Gastroesophageal sphincter (tissue), 4 donors: ENCODE measurements around the gene DPM3. TPM values are rescaled to one million over a fixed set of nuclear protein-coding genes. Genes with fewer than 3 reads are reported as not detected.

ENCODE experiments used
- ATAC-seq: fragments of 150-250 bp; one replicate; pipeline ENCODE4 v1.9.1; 2016; ENCODE audit warnings: mild to moderate bottlenecking, moderate library complexity
- H3K27ac ChIP-seq, 4 donors: fragments of 200-600 bp; sonication (generic) in 3 of 4; 1 replicate in 3 of 4; 2 replicates in 1 of 4; pipeline ENCODE4 v1.5.1; 2016 to 2019
- H3K27me3 ChIP-seq: fragments of 200-600 bp; sonication (generic); one replicate; pipeline ENCODE4 v1.5.1; 2019
- H3K36me3 ChIP-seq, 2 donors: fragments of 200-600 bp; sonication (generic); one replicate each; pipeline ENCODE4 v1.5.1; 2019; ENCODE audit warnings: control low read depth in 1 of 2
- H3K4me1 ChIP-seq, 3 donors: fragments of 200-600 bp; sonication (generic); 1 replicate in 2 of 3; 2 replicates in 1 of 3; pipeline ENCODE4 v1.5.1; 2016 to 2019; ENCODE audit warnings: control low read depth in 2 of 3
- H3K4me3 ChIP-seq, 2 donors: fragments of 200-600 bp; sonication (generic); one replicate each; pipeline ENCODE4 v1.5.1; 2019; ENCODE audit warnings: mild to moderate bottlenecking in 1 of 2, moderate library complexity in 1 of 2
- H3K9me3 ChIP-seq, 3 donors: fragments of 200-600 bp; sonication (generic); one replicate each; pipeline ENCODE4 v1.5.1; 2017 to 2019; ENCODE audit warnings: control low read depth in 2 of 3
- EP300 ChIP-seq: sonication (generic); formaldehyde crosslinking; IDR thresholded peaks from one replicate; pipeline ENCODE4 v1.6.1; 2017; ENCODE audit warnings: antibody characterized with exemption, mild to moderate bottlenecking
- POLR2A ChIP-seq, 2 donors: fragments of 450-650 bp; IDR thresholded peaks; one replicate each; pipeline ENCODE4 v1.6.1; 2017; ENCODE audit warnings: antibody characterized with exemption in 2 of 2, mild to moderate bottlenecking in 2 of 2, moderate library complexity in 1 of 2
- POLR2AphosphoS5 ChIP-seq: sonication (generic); formaldehyde crosslinking; IDR thresholded peaks from one replicate; pipeline ENCODE4 v1.6.1; 2017; ENCODE audit warnings: antibody characterized with exemption
- WGBS, 2 donors: methylation state at CpG; one replicate each; pipeline ENCODE4 v1.1.5; 2018; ENCODE audit warnings: low coverage in 1 of 2; 5-methylcytosine and 5-hydroxymethylcytosine counted together
- total RNA-seq, 4 donors: library from RNA; depleted of rRNA; stranded (reverse); fragments of >200 nt; gene quantifications; one replicate each; pipeline ENCODE4 v1.1.0, GENCODE V29; 2016
- TF ChIP-seq, protein P1 (sequence below), 4 experiments: fragments of 200-600 bp in 2 of 4; fragments of 450-650 bp in 2 of 4; sonication (generic) in 1 of 4; IDR thresholded peaks; one replicate each; pipeline ENCODE4 v1.5.1; 2017 to 2019; ENCODE audit warnings: antibody characterized with exemption in 4 of 4, mild to moderate bottlenecking in 2 of 4, moderate library complexity in 2 of 4

The DPM3 gene
- total RNA-seq, 4 donors from 2014 or later: 57.9 to 128 (median 87.7) TPM

- ATAC-seq: no peak
- H3K36me3 ChIP-seq: peaks cover 0 to 7% of the 10 kb centered on the region in 2 donors
- no peak overlapping the region for H3K27ac ChIP-seq
- no peak overlapping the region for H3K4me3 ChIP-seq
- WGBS, 2 donors: 79% methylated on average over 6 of the region's 30 CpGs; no CpG with 5 or more reads in 1 of the 2 donors
- H3K9me3 ChIP-seq: no peaks in the 10 kb centered on the region
- H3K4me1 ChIP-seq: peaks cover 0 to 26% (median 13%) of the 10 kb centered on the region in 3 donors
- no peak for TF ChIP-seq POLR2AphosphoS5
- TF ChIP-seq, protein P1, sequence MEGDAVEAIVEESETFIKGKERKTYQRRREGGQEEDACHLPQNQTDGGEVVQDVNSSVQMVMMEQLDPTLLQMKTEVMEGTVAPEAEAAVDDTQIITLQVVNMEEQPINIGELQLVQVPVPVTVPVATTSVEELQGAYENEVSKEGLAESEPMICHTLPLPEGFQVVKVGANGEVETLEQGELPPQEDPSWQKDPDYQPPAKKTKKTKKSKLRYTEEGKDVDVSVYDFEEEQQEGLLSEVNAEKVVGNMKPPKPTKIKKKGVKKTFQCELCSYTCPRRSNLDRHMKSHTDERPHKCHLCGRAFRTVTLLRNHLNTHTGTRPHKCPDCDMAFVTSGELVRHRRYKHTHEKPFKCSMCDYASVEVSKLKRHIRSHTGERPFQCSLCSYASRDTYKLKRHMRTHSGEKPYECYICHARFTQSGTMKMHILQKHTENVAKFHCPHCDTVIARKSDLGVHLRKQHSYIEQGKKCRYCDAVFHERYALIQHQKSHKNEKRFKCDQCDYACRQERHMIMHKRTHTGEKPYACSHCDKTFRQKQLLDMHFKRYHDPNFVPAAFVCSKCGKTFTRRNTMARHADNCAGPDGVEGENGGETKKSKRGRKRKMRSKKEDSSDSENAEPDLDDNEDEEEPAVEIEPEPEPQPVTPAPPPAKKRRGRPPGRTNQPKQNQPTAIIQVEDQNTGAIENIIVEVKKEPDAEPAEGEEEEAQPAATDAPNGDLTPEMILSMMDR (IDR thresholded peaks at IDR 0.05): no peak
- no peak for TF ChIP-seq POLR2A (IDR thresholded peaks at IDR 0.05)
- TF ChIP-seq EP300: no peak
- H3K27me3 ChIP-seq: peaks cover 25% of the 10 kb centered on the region
These were observed 38.2 kb upstream of the DPM3 start for GRCh38 chr1:155178441-155179111.

GRCh38 chr1:155177918-155178281, 37.6 kb upstream of the DPM3 start:
- no peak overlapping the region for H3K4me3 ChIP-seq
- no CpG with 5 or more reads among the region's 9 CpGs for WGBS, 2 donors
- no peak for TF ChIP-seq EP300
- TF ChIP-seq POLR2AphosphoS5: no peak
- TF ChIP-seq POLR2A (IDR thresholded peaks at IDR 0.05): no peak
- TF ChIP-seq, protein P1 (IDR thresholded peaks at IDR 0.05): no peak

DNA sequence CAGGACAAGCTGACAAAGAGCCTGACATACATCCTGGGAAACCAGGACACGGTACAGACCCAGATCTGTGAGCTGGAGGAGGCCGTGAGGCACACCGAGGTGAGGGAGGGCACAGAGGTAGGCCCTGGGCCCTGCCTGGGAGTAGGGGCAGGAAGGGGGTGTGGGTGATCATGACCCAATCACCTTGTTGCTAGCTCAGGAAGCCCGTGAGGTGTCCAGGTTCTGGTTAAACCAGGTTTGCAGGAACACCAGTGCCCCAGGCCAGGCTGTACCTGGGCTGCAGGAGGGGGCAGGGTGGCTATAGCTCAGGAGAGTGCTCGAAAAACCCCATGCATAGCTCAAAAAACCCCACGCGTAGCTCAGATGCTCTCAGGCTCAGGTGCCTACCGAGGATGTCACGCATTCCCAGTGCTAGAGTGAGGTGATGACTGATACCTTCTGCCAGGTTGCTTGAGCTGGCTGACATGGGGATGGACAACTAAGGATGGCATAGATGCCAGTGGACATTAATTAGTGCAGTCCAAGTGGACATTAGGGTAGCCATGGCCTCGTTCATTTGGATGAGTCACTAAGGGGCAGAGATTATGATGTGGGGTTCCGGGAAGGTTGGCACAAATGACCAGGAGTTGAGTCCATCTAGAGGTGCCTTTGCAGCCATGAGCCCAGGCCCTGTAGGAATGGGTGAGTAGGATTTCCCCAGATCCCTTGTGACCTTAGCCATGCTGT, 37.0 kb upstream of the DPM3 start:
- WGBS, 2 donors: 63 to 97% methylated on average over 6 of the region's 11 CpGs
- no peaks in the 10 kb centered on the region for H3K9me3 ChIP-seq
- no peak for ATAC-seq
- peaks cover 0 to 33% (median 18%) of the 10 kb centered on the region in 3 donors for H3K4me1 ChIP-seq
- TF ChIP-seq POLR2AphosphoS5: no peak
- no peak for TF ChIP-seq POLR2A (IDR thresholded peaks at IDR 0.05)
- no peak for TF ChIP-seq EP300
- TF ChIP-seq, protein P1 (IDR thresholded peaks at IDR 0.05): no peak
- peaks cover 0 to 7% of the 10 kb centered on the region in 2 donors for H3K36me3 ChIP-seq
- no peak overlapping the region for H3K27ac ChIP-seq
- peaks cover 28% of the 10 kb centered on the region for H3K27me3 ChIP-seq
- H3K4me3 ChIP-seq: no peak overlapping the region

More at GRCh38 chr1:155177918-155178281, 37.6 kb upstream of the DPM3 start:
- peaks cover 28% of the 10 kb centered on the region for H3K27me3 ChIP-seq
- H3K27ac ChIP-seq: no peak overlapping the region
- ATAC-seq: no peak
- peaks cover 0 to 7% of the 10 kb centered on the region in 2 donors for H3K36me3 ChIP-seq
- H3K9me3 ChIP-seq: no peaks in the 10 kb centered on the region
- peaks cover 0 to 30% (median 17%) of the 10 kb centered on the region in 3 donors for H3K4me1 ChIP-seq

DNA sequence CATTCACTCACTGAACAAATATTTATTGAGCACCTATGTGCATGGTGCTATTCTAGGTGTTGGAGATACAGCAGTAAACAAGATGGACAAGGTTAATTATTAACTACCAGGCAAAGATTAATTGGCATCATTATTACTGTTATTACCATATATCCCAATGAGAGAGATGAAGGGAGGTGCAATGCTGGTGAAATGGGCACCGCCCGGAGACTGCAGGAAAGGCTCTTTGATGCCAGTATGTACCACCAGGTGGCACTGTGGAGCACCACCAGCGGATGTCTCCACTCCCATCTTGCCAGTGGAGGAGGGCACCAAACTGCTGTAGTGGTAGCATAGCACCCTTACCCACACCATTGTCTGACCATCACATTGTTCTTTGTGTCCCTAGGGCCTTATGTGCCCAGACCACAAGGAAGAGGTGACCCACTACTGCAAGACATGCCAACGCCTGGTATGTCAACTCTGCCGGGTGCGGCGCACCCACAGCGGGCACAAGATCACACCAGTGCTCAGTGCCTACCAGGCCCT, 36.3 kb upstream of the DPM3 start:
- ATAC-seq: peak; percentile 65
- Histone ChIP-seq H3K27ac (no peak overlapping the region), H3K4me1 (peaks cover 0 to 41% (median 24%) of the 10 kb centered on the region in 3 donors), H3K4me3 (no peak overlapping the region), H3K36me3 (peaks cover 0 to 7% of the 10 kb centered on the region in 2 donors), H3K27me3 (peaks cover 28% of the 10 kb centered on the region), H3K9me3 (no peaks in the 10 kb centered on the region)
- no peak for TF ChIP-seq POLR2A (IDR thresholded peaks at IDR 0.05)
- TF ChIP-seq, protein P1 (IDR thresholded peaks at IDR 0.05): peak in 3 of 4 experiments; percentile 90 to 95 (median 91)
- WGBS, 2 donors: 47 to 90% methylated on average over 2 to 6 of the region's 8 CpGs
